ENCODE results near the gene ITGA5.

ITGA5 gene

DNA sequence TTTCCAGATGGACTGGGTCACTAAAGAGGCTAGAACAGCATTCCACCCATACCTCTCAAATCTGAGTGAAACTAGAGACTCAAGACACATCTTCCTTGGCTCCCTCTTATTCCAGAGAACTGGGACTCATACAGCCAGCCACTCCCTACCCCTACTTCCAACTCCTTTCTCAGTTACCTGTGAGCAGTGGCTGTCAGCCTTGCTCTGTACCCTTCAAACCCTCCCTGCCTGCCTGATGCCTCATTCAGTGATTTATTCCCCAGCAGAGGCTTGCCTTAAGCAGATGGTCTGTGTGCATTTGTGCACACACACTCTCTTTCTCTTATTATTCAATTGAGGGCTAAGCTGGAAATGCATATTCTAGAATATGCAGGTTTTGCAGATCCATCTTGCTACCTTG is 69.4 kb downstream of the ITGA5 start:
- no peak for DNase-seq

GRCh38 chr12:54349036-54349435 is 70.0 kb downstream of the ITGA5 start:
- no peak for DNase-seq
